Brain microvascular endothelial cell (primary cell): ENCODE results near the gene ACSL3.

Experiments
- DNase-seq: peaks from one replicate; pipeline ENCODE4 v3.0.0-alpha.2; 2020
- H3K27ac ChIP-seq: fragments of 250-450 bp; sonication (Bioruptor Pico); 2 replicates; pipeline ENCODE4 v1.5.1; 2020; ENCODE audit warnings: mild to moderate bottlenecking, moderate library complexity
- H3K27me3 ChIP-seq: fragments of 250-450 bp; sonication (Bioruptor Pico); replicated peaks from 2 replicates; pipeline ENCODE4 v1.5.1; 2020; ENCODE audit warnings: mild to moderate bottlenecking
- H3K36me3 ChIP-seq: fragments of 250-450 bp; sonication (Bioruptor Pico); replicated peaks from 2 replicates; pipeline ENCODE4 v1.5.1; 2020; ENCODE audit warnings: mild to moderate bottlenecking
- H3K4me3 ChIP-seq: 2 replicates; pipeline ENCODE4 v1.5.1; 2011; ENCODE audit warnings: low read depth, mild to moderate bottlenecking, control low read depth, low read length, moderate library complexity
- in situ Hi-C: cut with HindIII; loops from 2 replicates; pipeline ENCODE4 v1.10.0; 2017; ENCODE audit warnings: low sequenced_read_pairs, low pct_ligation_motif_present
- TF ChIP-seq, protein P1 (sequence below): IDR thresholded peaks from 2 replicates; pipeline ENCODE4 v1.5.1; 2011; ENCODE audit warnings: low read depth, mild to moderate bottlenecking, moderate library complexity, low read length, control low read depth, inconsistent platforms; ENCODE audit errors: missing control alignments

Gene ACSL3

DNA sequence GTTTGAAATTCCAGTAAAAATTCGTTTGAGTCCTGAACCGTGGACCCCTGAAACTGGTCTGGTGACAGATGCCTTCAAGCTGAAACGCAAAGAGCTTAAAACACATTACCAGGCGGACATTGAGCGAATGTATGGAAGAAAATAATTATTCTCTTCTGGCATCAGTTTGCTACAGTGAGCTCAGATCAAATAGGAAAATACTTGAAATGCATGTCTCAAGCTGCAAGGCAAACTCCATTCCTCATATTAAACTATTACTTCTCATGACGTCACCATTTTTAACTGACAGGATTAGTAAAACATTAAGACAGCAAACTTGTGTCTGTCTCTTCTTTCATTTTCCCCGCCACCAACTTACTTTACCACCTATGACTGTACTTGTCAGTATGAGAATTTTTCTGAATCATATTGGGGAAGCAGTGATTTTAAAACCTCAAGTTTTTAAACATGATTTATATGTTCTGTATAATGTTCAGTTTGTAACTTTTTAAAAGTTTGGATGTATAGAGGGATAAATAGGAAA, 80.7 kb downstream of the ACSL3 start:
- no peak for DNase-seq
- TF ChIP-seq, protein P1, sequence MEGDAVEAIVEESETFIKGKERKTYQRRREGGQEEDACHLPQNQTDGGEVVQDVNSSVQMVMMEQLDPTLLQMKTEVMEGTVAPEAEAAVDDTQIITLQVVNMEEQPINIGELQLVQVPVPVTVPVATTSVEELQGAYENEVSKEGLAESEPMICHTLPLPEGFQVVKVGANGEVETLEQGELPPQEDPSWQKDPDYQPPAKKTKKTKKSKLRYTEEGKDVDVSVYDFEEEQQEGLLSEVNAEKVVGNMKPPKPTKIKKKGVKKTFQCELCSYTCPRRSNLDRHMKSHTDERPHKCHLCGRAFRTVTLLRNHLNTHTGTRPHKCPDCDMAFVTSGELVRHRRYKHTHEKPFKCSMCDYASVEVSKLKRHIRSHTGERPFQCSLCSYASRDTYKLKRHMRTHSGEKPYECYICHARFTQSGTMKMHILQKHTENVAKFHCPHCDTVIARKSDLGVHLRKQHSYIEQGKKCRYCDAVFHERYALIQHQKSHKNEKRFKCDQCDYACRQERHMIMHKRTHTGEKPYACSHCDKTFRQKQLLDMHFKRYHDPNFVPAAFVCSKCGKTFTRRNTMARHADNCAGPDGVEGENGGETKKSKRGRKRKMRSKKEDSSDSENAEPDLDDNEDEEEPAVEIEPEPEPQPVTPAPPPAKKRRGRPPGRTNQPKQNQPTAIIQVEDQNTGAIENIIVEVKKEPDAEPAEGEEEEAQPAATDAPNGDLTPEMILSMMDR, result no peak
- Histone ChIP-seq H3K27ac (no peak overlapping the region), H3K36me3 (peaks cover 6% of the 10 kb centered on the region), H3K27me3 (no peaks in the 10 kb centered on the region), H3K4me3 (no peak overlapping the region)
- in situ Hi-C loops, result no loop called here

DNA sequence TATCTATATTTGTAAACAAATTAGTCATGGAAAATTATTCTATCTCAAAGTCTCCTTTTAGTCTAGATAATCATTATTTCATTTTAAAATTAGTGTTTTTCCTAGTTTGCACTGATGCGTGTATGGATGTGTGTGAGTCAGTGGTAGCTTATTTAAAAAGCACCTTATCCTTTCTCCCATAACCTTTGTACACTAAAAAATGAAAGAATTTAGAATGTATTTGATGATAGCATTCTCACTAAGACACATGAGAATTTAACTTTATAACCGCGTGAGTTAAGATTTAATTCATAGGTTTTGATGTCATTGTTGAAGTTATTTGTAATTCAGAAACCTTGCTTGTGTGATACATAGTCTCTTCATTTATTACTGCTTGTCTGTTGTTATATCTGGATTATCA, 81.7 kb downstream of the ACSL3 start:
- H3K36me3 ChIP-seq, result peaks cover 2% of the 10 kb centered on the region
- H3K4me3 ChIP-seq, result no peak overlapping the region
- TF ChIP-seq, protein P1, result no peak
- in situ Hi-C loops, result no loop called here
- no peak for DNase-seq
- no peaks in the 10 kb centered on the region for H3K27me3 ChIP-seq
- H3K27ac ChIP-seq, result no peak overlapping the region

DNA sequence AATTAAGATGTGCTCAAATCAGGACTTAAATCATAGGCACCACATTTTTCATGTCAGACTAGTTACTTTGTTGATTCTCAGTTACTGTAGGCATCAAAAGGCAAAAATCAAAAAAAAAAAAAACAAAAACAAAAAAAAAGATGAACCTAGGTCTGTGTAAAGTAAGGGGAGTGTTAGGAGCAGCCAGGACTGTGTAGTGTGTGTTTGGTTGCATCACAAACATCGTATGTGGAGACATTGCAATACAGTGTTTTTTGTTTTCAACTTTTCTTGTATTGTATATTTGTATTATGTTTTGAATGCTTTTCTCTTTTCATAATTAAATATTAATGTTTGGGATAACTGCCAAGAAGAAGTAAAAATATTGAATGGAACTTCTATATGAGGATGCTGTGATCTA, 82.1 kb downstream of the ACSL3 start:
- H3K4me3 ChIP-seq, result no peak overlapping the region
- no peaks in the 10 kb centered on the region for H3K27me3 ChIP-seq
- DNase-seq, result no peak
- H3K36me3 ChIP-seq, result peaks cover 2% of the 10 kb centered on the region
- in situ Hi-C loops, result no loop called here
- H3K27ac ChIP-seq, result no peak overlapping the region
- TF ChIP-seq, protein P1, result no peak

DNA sequence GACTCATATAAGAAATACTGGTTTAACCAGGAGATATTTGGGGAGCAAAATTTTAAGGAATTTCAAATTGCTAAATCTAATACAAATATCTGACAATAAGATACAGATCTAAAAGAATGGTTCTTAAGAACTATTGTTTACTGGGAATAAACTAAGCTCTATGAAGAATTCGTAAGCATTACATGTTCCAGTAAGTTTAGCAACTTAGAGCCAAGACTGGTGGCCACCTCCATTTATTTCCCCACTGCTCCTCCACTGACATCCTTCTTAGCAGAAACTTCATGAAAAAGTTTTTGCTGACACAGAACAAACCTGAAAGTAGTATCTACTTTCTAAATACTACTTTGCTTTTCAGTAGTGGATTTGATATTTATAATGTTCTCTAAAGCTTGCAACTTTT, 83.0 kb downstream of the ACSL3 start:
- H3K27ac ChIP-seq, result no peak overlapping the region
- in situ Hi-C loops, result no loop called here
- H3K36me3 ChIP-seq, result peaks cover 2% of the 10 kb centered on the region
- no peak overlapping the region for H3K4me3 ChIP-seq
- no peak for DNase-seq
- no peaks in the 10 kb centered on the region for H3K27me3 ChIP-seq
- TF ChIP-seq, protein P1, result no peak

DNA sequence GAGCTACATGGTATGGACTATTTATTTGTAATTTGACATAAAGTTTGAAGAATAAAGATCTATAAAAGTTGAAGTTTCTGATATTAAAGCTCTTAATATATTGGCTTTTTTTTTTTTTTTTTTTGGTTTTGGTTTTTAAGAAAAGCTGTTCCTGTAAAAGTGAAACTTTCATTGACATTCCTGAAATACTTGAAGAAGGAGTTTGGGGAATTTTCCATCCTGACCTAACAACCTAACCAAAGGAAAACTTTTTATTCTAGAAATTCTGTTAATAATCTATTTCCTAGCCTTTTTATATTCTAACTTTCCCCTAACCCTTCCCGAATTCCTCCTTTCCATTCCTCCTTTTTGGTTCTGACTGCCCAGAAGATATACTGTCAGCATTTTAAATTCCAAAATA, 83.7 kb downstream of the ACSL3 start:
- in situ Hi-C loops, result no loop called here

More for the DNA sequence above, 83.7 kb downstream of the ACSL3 start:
- TF ChIP-seq, protein P1, result no peak
- H3K27me3 ChIP-seq, result no peaks in the 10 kb centered on the region
- no peak for DNase-seq
- peaks cover 2% of the 10 kb centered on the region for H3K36me3 ChIP-seq
- no peak overlapping the region for H3K27ac ChIP-seq
- no peak overlapping the region for H3K4me3 ChIP-seq
